NCI-H524 treated with DMSO at 0.1 percent for 48 hours (cell line): ENCODE data around the gene CD27.
"Not testable (repeated sequence)": the region's sequence is repeated elsewhere in the genome, so short reads cannot be mapped to it uniquely, and the experiment has no call there.

Source experiments
- DNase-seq: peaks from one replicate; lab custom pipeline; 2025; lab: John Stamatoyannopoulos, UW

The CD27 gene

DNA sequence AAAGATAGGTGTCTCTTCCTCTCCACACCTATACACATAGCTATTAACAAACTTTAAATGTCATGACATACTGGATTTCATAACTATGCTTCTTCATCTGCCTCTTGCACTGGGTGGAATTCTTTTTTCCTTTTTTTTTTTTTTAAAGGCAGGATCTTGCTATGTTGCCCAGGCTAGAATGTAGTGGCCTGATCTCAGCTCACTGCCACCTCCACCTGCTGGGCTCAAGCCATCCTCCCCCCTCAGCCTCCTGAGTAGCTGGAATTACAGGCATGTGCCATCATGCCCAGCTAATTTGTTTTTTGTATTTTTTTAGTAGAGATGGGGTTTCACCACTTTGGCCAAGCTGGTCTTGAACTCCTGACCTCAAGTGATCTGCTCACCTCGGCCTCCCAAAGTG lies 43.5 kb downstream of the CD27 start:
- no peak for DNase-seq

DNA sequence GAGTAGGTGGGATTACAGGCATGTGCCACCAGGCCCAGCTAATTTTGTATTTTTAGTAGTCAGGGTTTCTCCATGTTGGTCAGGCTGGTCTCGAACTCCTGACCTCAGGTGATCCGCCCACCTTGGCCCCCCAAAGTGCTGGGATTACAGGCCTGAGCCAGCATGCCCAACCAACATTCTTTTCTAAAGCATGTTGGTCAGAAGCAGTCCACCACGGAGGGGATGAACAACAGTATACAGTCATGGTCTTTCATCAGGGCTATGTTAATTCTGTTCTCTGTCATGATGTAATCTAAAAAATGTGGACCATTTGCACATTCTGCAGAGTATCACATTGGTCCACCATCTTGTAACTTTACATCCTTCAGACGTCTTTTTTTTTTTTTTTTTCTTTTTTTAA lies 44.7 kb downstream of the CD27 start:
- DNase-seq, result no peak

DNA sequence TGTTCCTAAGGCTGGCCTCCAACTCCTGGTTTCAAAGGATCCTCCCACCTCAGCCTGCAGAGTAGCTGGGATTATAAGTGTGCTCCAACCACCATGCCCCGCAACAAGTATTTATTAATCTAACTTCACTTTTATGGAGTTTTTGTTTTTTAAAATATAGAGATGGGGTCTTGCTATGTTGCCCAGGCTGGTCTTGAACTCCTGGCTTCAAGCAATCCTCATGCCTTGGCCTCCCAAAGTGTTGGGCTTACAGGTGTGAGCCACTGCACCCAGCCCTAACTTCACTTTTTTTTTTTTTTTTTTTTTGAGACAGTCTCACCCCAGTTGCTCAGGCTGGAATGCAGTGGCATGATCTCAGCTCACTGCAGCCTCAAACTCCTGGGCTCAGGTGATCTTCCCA lies 45.9 kb downstream of the CD27 start:
- DNase-seq, result not testable (repeated sequence)

DNA sequence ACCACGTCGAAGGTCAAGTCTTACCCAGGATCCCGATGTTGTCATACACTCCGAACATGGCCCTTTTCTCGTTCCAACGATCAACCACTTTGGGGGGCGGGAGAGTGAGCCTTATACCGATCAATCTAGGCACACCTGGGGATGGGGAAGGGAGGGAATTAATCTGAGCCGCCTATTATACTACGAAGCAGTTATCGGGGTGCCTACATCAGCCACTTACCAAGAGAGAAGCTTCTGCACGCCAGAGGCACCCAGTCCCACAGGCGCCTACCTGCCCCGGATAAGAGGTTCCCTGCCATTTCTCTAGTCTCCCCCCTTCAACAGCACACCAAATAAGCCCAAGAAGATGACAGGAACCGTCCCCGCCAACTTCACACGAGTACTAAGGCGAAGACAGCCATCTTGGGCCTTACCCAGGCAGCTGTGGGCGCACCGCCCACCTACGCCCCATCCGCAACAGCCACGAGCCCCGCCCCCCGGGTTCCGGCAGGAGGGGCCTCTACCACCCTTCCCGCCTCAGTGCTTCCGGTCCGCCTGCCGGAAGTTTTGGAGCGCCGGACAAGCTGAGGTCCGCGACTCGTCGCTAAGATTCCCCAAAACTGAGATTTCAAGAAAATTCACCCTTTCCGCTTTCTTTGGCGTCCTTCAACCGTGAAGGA lies 48.2 kb downstream of the CD27 start, which contains the start of gene MRPL51:
Gene MRPL51 (minus strand): TSS at position 425 of the 659 bp plus-strand sequence. CDS start 126 bp downstream, at position 299.
- DNase-seq, result peak; percentile 59

DNA sequence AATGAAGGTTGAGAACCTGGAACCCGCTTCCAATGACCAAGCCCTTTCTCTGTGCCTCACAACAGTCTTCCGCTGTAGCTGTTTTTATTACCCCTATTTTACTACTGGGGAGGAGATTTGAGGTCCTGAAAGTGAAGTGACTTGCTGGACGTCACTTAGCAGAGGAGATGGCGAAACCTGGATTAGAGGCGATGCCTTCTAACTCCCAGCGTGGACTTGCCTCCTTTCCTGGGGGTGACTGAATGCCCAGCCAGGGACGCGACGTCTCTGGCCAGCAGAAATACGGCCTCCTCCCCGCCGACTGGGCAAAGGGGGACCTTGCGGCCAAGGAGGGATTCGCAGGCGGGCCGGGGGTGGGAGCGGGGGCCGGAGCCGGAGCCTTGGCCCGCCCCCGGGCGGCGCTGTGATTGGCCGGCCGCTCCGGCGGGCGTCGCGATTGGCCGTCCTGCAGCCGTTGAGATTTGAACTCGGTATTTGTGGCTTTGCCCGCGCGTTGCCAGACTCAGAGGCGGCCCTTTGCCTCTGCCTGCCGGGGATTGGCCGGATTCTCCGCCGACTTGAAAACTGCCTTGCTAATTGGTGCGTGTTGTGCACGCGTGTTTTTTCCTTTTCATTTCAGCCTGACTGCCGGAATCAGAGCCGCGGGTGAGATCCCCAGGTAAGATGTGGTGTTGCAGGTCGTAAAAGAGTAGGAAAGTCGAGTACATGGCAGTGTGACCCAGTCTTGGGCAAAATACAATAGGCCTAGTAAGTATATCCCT lies 48.9 kb downstream of the CD27 start, which contains the start of gene NCAPD2:
Gene NCAPD2 (plus strand): TSS at position 606 of the 761 bp plus-strand sequence. CDS start 997 bp downstream, outside the sequence.
- peak; percentile 87 for DNase-seq

DNA sequence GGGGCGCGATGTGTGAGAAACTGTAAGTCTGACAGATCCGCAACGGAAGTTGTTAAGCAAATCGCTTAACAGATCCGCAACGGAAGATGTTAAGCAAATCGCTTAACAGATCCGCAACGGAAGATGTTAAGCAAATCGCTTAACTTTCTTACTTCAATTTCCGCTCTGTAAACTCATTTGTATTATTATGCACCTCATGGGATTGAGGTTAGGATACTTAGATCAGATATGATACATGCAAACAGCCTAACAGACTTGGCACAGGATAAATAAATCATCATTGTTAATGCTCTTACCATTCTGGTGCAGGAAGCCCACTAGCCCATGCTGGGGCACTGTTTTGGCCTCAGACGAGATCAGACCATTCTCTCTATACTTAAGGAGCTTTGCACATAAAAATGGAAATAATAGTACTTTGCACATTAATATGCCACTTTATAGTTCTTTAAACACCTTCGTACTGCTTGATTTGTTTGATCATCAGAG lies 49.5 kb downstream of the CD27 start:
- no peak for DNase-seq

DNA sequence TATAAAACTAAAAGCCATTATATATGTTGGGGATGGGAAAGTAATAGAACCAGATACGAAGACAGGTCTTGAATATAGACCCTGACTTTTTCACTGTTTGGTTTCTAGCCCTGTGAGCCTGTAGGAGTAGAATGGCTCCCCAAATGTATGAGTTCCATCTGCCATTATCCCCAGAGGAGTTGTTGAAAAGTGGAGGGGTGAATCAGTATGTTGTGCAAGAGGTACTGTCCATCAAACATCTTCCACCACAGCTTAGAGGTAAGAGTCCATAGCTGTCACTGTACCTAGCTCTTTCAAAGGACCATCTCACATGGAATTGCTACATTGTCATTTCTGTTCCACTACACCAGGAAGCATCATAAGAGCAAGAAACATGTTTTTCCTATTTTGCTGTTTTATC lies 50.2 kb downstream of the CD27 start:
- no peak for DNase-seq

DNA sequence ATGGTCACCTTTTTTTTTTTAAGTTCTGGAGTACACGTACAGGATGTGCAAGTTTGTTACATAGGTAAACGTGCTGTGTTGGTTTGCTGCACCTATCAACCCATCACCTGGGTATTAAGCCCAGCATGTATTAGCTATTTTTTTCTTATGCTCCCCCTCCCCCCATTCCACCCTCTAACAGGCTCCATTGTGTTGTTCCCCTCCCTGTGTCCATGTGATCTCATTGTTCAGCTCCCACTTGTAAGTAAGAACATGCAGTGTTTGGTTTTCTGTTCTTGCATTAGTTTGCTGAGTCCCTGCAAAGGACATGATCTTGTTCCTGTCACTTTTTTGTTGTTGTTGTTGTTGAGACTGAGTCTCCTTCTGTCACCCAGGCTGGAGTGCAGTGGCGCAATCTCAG lies 52.5 kb downstream of the CD27 start:
- not testable (repeated sequence) for DNase-seq

DNA sequence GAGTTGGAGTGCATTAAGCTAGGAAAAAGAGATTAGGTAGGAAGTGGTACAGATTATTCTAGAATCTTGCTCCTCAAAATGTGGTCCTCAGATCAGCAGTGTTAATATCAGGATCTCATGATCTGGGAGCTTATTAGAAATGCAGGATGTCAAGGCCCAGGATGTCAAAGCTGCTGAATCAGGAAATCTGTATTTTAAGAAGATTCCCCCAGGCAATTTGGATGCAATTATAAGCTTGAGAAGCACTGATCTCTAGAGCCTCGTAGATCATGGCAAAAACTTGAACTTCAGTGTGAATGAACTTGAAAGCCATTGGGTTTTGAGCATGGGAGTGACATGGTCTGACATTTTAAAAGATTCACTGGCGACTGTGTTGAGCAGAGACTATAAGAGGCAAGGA lies 55.7 kb downstream of the CD27 start:
- no peak for DNase-seq
